Activated CD4-positive, alpha-beta T cell treated with anti-CD3 and anti-CD28 coated beads, Interleukin-2, Interleukin-4, amounts not matched to agents 100 ng/mL and 50 ng/mL, durations not matched to agents 16 hours and 8 hours (primary cell): ENCODE results near the gene NRP1.
"Not testable (repeated sequence)": the region's sequence is repeated elsewhere in the genome, so short reads cannot be mapped to it uniquely, and the experiment has no call there.

Experiments used
- DNase-seq: peaks from one replicate; pipeline ENCODE4 v3.0.0-alpha.2; 2020; ENCODE audit warnings: low spot score

The NRP1 gene

DNA sequence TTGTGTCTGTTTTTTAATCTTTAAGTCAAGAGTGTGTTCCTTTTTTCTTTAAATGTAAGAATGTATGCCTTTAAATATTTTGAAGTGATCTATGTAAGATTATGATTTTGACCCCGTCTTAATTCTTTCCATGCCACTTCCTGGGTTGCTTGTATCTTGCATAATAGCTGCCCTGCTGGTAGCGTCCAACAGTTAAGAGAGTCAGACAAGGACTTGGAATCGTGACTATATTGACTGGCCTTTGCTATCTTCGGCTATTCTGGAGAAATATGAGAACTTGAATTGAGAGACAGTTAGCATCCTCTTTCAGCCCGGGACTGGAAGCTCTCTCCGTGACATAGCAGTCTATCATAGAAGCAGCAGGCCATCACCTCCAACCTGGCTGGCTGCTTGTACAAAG, 13.0 kb downstream of the NRP1 start:
- no peak for DNase-seq

GRCh38 chr10:33320288-33320687, 14.2 kb downstream of the NRP1 start:
- no peak for DNase-seq

DNA sequence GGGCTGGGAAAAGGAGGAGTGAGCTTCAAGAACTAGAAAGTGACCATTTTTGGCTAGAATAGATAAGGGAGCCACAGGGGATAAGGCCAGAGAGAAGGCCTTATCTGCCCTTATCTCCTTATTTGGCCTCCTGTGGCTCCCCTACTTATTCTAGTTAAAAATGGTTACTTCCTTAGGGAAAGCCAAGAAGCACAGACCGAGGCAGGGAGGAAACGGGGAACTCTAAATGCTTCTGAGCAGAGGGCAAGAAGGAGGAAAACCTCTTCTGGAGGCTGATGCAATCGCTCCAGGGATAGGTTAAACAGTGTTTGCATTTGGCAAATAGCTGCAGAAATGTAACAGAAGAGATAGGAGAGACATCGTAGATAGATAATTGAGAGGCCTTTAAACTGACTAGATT, 18.6 kb downstream of the NRP1 start:
- no peak for DNase-seq

DNA sequence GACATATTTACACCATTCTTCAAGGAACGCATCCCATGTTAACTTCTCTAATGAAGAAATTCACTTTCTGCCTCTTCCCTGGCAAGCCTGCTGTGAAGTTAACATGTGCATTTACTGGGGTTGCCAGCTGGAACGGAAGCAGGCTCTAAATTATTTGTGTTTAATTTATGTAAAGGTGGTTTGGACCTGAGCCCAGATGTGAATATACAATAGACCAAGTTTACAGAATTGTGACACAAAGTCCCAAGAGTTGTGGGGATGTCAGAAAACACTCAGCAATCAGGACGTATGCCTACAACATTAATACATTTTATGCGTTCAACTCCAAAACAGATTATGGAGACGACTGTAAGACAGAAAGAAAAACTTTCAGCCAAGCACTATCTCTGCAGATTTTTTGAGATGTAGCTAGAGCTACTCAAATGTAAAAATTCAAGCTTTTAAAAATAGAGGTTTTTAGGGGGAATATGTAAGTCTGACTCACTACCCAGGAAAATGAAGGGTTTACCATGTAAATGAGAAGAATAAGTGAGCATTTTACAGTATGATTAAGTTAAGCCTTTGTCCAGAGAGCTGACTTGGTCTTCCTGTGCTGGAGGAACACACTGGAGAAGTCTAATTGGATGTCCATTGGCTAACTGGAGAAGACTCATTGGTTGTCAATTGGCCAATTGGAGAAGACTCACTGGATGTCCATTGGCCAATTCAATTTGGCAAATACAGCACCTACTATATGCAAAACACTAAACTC, 19.5 kb downstream of the NRP1 start:
- no peak for DNase-seq

- no peak for DNase-seq
These were observed 22.8 kb downstream of the NRP1 start for GRCh38 chr10:33311640-33312039.

GRCh38 chr10:33310853-33311252, 23.6 kb downstream of the NRP1 start:
- no peak for DNase-seq

GRCh38 chr10:33309406-33309805, 25.1 kb downstream of the NRP1 start:
- DNase-seq: no peak

GRCh38 chr10:33307835-33308234, 26.6 kb downstream of the NRP1 start:
- no peak for DNase-seq

- DNase-seq: no peak
These were observed 27.6 kb downstream of the NRP1 start for GRCh38 chr10:33306701-33307519.

- no peak for DNase-seq
These were observed 28.3 kb downstream of the NRP1 start for GRCh38 chr10:33306126-33306525.

DNA sequence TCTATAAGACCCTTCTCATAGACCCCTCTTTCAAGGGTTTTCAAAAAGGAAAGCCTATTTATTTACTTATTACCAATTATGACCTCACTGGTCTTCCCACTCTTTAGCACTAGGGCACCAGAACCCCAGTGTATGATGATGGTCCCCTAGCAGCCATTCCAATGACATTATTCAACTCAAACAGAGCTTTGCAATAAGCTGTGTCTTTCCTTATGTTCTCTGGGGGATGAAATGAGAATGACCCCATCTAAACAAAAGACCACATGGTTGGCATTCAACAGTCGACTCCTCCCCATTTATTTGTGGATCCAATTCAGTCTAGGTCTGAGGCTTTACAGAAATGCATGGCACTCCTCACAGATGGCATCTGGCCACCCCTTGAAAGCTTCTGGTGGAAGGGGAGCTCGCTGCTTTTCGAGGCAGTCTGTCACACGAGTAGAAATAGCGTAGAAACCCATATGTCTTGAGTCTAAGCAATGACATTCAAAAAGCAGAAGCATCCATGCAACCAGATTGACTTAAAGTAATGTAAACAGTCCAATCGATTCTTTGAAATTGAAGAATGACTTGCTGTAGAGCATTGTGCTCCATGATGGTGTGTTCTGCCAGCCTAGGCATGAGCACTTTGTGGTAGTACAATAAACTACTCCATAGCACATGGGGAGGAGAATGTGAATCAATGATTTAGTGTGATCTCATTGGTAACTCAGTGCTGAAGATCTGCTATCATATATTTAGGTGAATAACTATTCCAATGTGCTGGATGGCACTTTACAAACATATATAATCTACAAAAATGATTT, 29.8 kb downstream of the NRP1 start:
- no peak for DNase-seq

DNA sequence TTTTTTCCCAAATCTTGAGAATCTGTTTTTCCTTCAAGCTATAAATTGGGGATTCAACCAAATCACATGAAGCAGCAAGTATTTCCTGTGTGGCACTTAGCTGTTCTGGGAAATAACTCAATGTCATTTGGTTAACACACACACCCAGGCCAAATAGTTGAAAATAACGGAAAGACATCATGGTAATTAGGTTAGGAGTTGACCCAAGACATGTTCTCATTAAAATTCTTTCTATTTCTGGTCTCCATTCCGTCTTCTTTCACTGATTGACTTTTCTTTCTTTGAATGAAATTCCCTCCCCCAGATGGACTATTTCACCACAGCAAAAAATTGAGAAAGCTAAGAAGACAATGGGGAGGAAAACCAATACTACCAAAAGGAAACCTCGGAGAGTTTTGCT, 30.5 kb downstream of the NRP1 start:
- no peak for DNase-seq

DNA sequence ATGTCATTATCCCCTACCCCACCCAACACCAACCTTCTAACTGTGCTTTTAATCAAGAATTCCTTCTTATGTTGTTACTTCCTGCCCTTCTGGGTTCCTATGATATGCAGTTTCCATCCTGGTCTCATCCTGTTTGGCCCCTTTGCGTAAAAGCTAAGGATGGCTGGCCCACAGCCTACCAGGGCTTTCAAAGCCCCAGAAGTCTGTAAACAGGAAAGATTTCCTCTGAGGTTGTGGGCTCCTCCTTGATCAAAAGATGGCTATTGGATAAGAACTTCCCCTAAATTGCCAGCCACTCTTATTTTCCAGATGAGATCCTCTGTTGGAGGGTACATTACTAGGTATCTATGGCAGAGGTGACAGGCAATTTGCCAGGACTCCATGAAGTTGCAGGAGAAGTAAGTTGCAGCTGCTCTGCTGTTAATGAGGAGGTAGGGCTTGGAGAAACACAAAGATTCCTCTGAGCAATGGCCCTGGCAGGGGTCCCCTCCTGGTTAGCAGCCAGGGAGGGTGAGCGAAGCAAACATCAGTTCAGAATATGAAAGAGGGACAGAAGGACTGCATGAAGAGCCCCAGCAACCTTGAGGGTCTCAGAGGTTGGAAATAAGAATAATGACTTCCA, 32.1 kb downstream of the NRP1 start:
- DNase-seq: no peak

DNA sequence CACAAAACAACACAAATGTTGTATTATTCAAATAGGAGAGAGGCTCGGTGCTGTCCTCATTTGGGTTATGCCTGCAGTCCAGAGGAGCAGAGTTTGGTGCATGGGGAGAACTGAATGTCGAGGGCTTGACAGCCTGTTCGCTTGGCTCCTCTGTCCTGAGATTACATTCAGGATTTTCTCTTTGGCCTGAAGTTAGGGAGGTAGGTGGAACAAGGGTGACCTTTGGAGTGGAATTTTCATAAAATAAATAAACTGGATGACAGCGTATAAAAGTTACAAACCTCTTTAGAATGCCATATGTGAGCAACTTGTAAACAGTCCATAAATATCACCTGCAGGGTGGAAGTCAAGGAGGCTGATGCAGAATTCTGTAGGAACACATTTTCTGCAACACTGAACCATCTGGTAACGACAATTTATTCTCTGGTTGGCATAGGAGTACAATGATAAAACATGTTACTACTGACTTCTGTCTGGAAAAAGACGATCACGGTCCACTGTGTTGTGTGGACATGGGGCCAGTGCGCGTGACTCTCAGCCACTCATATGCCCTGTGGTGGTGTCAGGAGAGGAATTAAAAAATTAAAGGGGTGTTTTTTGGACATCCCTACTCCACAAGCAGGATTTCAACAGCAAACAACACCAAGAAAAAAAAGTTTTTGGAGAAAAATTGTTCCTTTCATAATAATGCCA, 33.2 kb downstream of the NRP1 start:
- no peak for DNase-seq

DNA sequence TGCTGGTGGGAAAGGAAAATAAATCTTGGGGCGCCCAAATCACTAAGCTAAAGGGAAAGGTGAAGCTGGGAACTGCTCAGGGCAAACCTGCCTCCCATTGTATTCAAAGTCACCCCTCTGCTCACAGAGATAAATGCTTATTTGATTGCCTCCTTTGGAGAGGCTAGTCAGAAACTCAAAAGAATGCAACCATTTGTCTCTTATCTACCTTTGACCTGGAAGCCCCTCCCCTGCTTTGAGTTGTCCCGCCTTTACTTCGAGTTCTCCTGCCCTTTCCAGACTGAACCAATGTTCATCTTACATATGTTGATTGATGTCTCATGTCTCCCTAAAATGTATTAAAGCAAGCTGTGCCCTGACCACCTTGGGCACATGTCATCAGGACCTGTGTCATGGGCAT, 33.9 kb downstream of the NRP1 start:
- DNase-seq: not testable (repeated sequence)

- no peak for DNase-seq
These were observed 35.6 kb downstream of the NRP1 start for GRCh38 chr10:33298893-33299292.

DNA sequence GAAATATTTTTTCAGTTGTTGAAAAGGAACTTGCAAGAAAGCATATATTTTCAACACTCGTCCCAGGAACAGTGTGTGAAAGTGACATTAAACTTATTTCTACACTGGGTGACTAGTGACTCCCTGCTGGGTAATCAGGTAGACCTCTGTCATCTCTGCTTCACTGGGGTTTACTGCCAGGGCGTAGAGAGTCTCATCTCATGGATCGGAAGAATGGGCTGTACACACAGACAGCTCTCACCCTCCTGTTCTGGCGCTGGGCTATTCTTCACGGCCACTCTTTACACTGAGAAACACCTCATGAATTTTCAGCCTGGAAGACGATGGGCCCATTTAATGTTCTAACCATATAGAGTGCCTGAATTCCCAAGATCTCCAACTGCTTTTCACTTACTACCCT, 36.4 kb downstream of the NRP1 start:
- DNase-seq: no peak

- no peak for DNase-seq
These were observed 38.6 kb downstream of the NRP1 start for GRCh38 chr10:33295851-33296250.

- DNase-seq: no peak
These were observed 40.8 kb downstream of the NRP1 start for GRCh38 chr10:33293531-33294170.

DNA sequence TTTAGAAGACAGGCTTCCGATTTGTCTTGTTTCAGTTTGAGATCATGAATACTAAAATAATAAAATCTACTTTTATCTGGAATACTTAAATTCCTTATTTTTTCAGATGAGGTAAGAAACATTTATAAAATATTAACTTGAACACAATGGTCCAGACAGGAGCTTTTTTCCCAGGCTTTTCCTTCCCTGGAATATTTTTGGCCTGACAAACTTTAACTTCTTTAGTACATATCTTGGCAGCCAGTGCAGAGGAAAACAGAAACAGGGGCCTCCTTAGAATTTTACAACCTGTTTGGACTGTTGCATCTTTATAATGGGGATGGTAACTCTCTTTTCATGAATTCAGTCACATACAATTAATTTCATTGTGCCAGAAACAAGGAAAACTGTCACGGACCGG, 41.4 kb downstream of the NRP1 start:
- DNase-seq: no peak

DNA sequence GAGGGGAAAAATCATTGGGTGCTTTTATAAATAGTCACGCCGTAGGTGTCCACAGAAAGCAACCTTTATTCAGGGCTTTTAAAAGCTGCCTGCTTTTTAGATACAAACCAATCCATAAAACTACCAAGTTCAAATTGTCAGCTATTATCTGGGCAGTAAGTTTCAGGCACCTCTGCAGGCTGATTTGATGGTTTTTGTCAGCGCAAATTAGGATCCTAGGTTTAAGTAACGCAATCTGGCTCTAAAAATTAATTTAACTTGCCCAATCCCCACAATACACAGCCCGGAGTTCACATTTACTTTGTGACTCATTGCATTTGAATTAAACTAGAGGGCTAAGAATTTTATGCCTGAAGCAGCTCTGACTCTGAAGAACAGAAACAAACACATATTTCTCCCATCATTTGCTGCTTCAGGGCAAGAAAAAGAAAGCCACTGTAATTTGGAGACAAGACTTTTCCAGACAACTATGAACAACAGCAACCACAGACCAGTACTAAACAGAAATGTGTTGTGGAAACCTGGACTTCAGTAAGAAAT, 43.3 kb downstream of the NRP1 start:
- no peak for DNase-seq
